HL-60 (cell line): ENCODE data around the gene IL1RL1.

ENCODE experiments used
- GABPA ChIP-seq: IDR thresholded peaks from 2 replicates; pipeline ENCODE4 v1.6.1; 2012; ENCODE audit warnings: low read depth
- TF ChIP-seq, protein P1 (sequence below): IDR thresholded peaks from one replicate; pipeline ENCODE4 v1.5.1; 2011; ENCODE audit warnings: low read length, control low read depth, inconsistent platforms; ENCODE audit not compliant: insufficient read depth
- TF ChIP-seq, protein P2 (sequence below): IDR thresholded peaks from 2 replicates; pipeline ENCODE4 v1.6.1; 2012; ENCODE audit warnings: low read depth; ENCODE audit not compliant: insufficient replicate concordance

DNA sequence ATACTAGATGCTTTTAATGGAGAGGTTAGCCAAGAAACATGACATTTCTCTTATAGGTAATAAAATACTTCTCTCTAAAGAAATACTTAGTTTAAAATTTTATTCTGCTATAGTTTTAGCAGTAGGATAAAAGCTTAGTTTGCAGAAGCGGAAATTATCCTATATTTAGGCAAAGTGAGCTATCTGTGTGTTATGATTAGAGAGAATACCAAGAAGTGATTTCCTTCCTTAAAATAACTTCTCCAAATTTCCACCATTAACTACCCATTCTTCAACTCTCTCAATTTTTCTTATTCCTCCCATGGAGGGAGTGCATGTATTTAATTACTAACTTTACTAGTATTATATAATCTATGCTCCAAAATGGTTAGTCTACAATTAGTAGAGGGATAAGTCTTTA is 15.8 kb upstream of the IL1RL1 start:
- TF ChIP-seq, protein P1, sequence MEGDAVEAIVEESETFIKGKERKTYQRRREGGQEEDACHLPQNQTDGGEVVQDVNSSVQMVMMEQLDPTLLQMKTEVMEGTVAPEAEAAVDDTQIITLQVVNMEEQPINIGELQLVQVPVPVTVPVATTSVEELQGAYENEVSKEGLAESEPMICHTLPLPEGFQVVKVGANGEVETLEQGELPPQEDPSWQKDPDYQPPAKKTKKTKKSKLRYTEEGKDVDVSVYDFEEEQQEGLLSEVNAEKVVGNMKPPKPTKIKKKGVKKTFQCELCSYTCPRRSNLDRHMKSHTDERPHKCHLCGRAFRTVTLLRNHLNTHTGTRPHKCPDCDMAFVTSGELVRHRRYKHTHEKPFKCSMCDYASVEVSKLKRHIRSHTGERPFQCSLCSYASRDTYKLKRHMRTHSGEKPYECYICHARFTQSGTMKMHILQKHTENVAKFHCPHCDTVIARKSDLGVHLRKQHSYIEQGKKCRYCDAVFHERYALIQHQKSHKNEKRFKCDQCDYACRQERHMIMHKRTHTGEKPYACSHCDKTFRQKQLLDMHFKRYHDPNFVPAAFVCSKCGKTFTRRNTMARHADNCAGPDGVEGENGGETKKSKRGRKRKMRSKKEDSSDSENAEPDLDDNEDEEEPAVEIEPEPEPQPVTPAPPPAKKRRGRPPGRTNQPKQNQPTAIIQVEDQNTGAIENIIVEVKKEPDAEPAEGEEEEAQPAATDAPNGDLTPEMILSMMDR, result no peak
- TF ChIP-seq, protein P2, sequence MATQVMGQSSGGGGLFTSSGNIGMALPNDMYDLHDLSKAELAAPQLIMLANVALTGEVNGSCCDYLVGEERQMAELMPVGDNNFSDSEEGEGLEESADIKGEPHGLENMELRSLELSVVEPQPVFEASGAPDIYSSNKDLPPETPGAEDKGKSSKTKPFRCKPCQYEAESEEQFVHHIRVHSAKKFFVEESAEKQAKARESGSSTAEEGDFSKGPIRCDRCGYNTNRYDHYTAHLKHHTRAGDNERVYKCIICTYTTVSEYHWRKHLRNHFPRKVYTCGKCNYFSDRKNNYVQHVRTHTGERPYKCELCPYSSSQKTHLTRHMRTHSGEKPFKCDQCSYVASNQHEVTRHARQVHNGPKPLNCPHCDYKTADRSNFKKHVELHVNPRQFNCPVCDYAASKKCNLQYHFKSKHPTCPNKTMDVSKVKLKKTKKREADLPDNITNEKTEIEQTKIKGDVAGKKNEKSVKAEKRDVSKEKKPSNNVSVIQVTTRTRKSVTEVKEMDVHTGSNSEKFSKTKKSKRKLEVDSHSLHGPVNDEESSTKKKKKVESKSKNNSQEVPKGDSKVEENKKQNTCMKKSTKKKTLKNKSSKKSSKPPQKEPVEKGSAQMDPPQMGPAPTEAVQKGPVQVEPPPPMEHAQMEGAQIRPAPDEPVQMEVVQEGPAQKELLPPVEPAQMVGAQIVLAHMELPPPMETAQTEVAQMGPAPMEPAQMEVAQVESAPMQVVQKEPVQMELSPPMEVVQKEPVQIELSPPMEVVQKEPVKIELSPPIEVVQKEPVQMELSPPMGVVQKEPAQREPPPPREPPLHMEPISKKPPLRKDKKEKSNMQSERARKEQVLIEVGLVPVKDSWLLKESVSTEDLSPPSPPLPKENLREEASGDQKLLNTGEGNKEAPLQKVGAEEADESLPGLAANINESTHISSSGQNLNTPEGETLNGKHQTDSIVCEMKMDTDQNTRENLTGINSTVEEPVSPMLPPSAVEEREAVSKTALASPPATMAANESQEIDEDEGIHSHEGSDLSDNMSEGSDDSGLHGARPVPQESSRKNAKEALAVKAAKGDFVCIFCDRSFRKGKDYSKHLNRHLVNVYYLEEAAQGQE, result no peak
- TF ChIP-seq GABPA, result no peak
